ENCODE measurements around the gene CLDN18.
A peak's percentile ranks its signal among the peaks of the same experiment; 100 is the strongest.

CLDN18 gene

GRCh38 chr3:138025553-138025952 lies 15.6 kb downstream of the CLDN18 start:
- FAIRE-seq (no peak), DNase-seq (ENCODE audit: low spot score) (no peak)

GRCh38 chr3:138027821-138028220 lies 17.9 kb downstream of the CLDN18 start:
- DNase-seq (ENCODE audit: low spot score) (no peak), FAIRE-seq (no peak)

GRCh38 chr3:138030734-138031280 lies 20.8 kb downstream of the CLDN18 start:
- FAIRE-seq = no peak

GRCh38 chr3:138031536-138031935 lies 21.6 kb downstream of the CLDN18 start:
- FAIRE-seq (no peak), DNase-seq (ENCODE audit: low spot score) (no peak)

More at GRCh38 chr3:138030734-138031280, 20.8 kb downstream of the CLDN18 start:
- DNase-seq (ENCODE audit: low spot score) = no peak

GRCh38 chr3:138032567-138032966 lies 22.6 kb downstream of the CLDN18 start:
- DNase-seq (ENCODE audit: low spot score) = no peak
- no peak for FAIRE-seq

GRCh38 chr3:138033202-138033691 lies 23.3 kb downstream of the CLDN18 start:
- no peak for DNase-seq (ENCODE audit: low spot score)
- no peak for FAIRE-seq

GRCh38 chr3:138034918-138035317 lies 25.0 kb downstream of the CLDN18 start:
- FAIRE-seq (no peak), DNase-seq (ENCODE audit: low spot score) (no peak)

GRCh38 chr3:138036572-138036971 lies 26.6 kb downstream of the CLDN18 start:
- DNase-seq (ENCODE audit: low spot score) = no peak
- FAIRE-seq = no peak

GRCh38 chr3:138038725-138039462 lies 28.9 kb downstream of the CLDN18 start:
- DNase-seq (ENCODE audit: low spot score) = no peak
- FAIRE-seq = no peak

GRCh38 chr3:138042043-138042442 lies 32.1 kb downstream of the CLDN18 start:
- FAIRE-seq = no peak

GRCh38 chr3:138043266-138044029 lies 33.5 kb downstream of the CLDN18 start:
- peak; percentile 20 for DNase-seq (ENCODE audit: low spot score)
- FAIRE-seq = no peak

More at GRCh38 chr3:138042043-138042442, 32.1 kb downstream of the CLDN18 start:
- DNase-seq (ENCODE audit: low spot score) = no peak

GRCh38 chr3:138046085-138046484 lies 36.1 kb downstream of the CLDN18 start:
- no peak for DNase-seq (ENCODE audit: low spot score)
- FAIRE-seq = no peak

- FAIRE-seq (no peak), DNase-seq (ENCODE audit: low spot score) (no peak)
These were observed 37.0 kb downstream of the CLDN18 start for GRCh38 chr3:138046955-138047354.

GRCh38 chr3:138047596-138048158 lies 37.7 kb downstream of the CLDN18 start:
- no peak for DNase-seq (ENCODE audit: low spot score)
- FAIRE-seq = no peak

GRCh38 chr3:138049157-138049919 lies 39.4 kb downstream of the CLDN18 start:
- no peak for FAIRE-seq
- DNase-seq (ENCODE audit: low spot score) = no peak

- FAIRE-seq = no peak
- peak; percentile 35 for DNase-seq (ENCODE audit: low spot score)
These were observed 42.2 kb downstream of the CLDN18 start for GRCh38 chr3:138051947-138052802.

GRCh38 chr3:138054057-138054456 lies 44.1 kb downstream of the CLDN18 start:
- FAIRE-seq (no peak), DNase-seq (ENCODE audit: low spot score) (no peak)

GRCh38 chr3:138057384-138057783 lies 47.4 kb downstream of the CLDN18 start:
- no peak for FAIRE-seq
- DNase-seq (ENCODE audit: low spot score) = no peak

GRCh38 chr3:138059261-138059660 lies 49.3 kb downstream of the CLDN18 start:
- FAIRE-seq (no peak), DNase-seq (ENCODE audit: low spot score) (no peak)

- DNase-seq (ENCODE audit: low spot score) = no peak
- FAIRE-seq = no peak
These were observed 50.8 kb downstream of the CLDN18 start for GRCh38 chr3:138060792-138061191.

All from urothelium cell line (cell line).